ENCODE measurements around the gene COL4A2. TPM values are rescaled to one million over a fixed set of nuclear protein-coding genes. Genes with fewer than 3 reads are reported as not detected.

Gene COL4A2
- total and polyA plus RNA-seq, 2 donors (not counting 1 experiment from before 2014, with no cell fraction given): 0.17 TPM; not detected in 1

DNA sequence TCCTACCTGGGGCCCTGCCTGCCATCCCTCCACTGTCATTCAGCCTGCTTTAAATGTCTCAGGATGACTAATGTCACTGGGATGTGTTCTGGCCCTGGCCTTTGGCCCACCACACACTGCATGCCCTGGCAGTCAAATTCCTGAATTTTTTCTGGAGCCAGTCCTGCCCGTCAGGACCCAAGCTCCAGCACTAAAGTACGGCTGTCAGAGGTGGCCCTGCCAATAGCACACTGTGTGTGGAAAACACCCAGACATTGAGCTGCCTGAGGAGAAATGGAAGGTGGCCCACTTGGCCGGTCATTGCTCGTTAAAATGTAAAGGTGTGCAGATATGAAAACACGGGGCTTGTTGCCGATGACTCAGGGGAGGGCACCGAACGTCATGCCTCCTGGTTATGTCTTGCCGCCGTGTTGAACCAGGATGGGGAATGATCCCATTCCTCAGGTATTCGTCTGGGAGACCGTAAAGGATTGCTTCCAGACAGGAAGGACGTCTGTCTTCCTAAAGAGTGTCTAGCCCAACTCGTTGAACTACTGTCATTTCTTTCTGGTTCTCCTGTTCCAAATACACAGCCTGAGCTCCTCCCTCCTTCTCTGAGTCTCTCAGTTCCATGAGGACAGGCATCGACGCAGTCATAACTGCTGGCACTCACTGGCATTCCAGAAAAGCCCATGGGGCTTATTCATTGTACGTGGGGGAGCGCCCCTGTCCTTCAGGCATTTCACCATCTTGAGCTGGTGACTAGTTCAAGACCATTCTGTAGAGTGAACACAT lies 40.6 kb downstream of the COL4A2 start:
- H3K27me3 Mint-ChIP-seq: peaks cover 16% of the 10 kb centered on the region
- no peak overlapping the region for H2AFZ ChIP-seq (ENCODE audit: insufficient read depth, low read depth, low read length, poor library complexity, severe bottlenecking)
- H3K27ac Mint-ChIP-seq: no peak overlapping the region

More for the DNA sequence above, 40.6 kb downstream of the COL4A2 start:
- Histone ChIP-seq H3K4me3 (ENCODE audit: control extremely low read depth in 1 of 5, extremely low read depth in 1 of 5, insufficient read depth in 1 of 5, low read depth in 2 of 5, low read length in 4 of 5) (no peak overlapping the region), H3K27me3 (replicated peaks in 1 of 4; ENCODE audit: control extremely low read depth in 1 of 4, control insufficient read depth in 3 of 4, insufficient read depth in 4 of 4, low read length in 3 of 4) (peaks cover 0 to 3% (median 0%) of the 10 kb centered on the region in 4 experiments), H3K4me2 (replicated peaks; ENCODE audit: low read depth, low read length, poor library complexity, severe bottlenecking) (no peak overlapping the region), H3K9me3 (ENCODE audit: control extremely low read depth in 1 of 3, control insufficient read depth in 2 of 3, insufficient read depth in 1 of 3, low read length in 2 of 3) (peaks cover 0 to 5% (median 0%) of the 10 kb centered on the region in 3 donors), H4K20me1 (ENCODE audit: control insufficient read depth, insufficient read depth, low read length, poor library complexity, severe bottlenecking) (no peaks in the 10 kb centered on the region), H3K36me3 (replicated peaks in 1 of 2; ENCODE audit: control extremely low read depth in 1 of 2, control insufficient read depth in 1 of 2, extremely low read depth in 1 of 2, insufficient read depth in 2 of 2, low read length in 1 of 2) (no peaks in the 10 kb centered on the region), H3K9ac (ENCODE audit: low read length) (no peak overlapping the region), H3K79me2 (ENCODE audit: control insufficient read depth, insufficient read depth, low read length) (no peaks in the 10 kb centered on the region), H3K4me1 (ENCODE audit: control insufficient read depth in 2 of 2, insufficient read depth in 2 of 2, low read length in 2 of 2) (no peaks in the 10 kb centered on the region), H3K27ac (ENCODE audit: low read length in 2 of 2) (no peak overlapping the region)
- Mint-ChIP-seq H3K9me3 (ENCODE audit: insufficient read depth) (no peaks in the 10 kb centered on the region), H3K4me1 (no peaks in the 10 kb centered on the region), H3K4me3 (no peak overlapping the region)
- TF ChIP-seq, protein P1, sequence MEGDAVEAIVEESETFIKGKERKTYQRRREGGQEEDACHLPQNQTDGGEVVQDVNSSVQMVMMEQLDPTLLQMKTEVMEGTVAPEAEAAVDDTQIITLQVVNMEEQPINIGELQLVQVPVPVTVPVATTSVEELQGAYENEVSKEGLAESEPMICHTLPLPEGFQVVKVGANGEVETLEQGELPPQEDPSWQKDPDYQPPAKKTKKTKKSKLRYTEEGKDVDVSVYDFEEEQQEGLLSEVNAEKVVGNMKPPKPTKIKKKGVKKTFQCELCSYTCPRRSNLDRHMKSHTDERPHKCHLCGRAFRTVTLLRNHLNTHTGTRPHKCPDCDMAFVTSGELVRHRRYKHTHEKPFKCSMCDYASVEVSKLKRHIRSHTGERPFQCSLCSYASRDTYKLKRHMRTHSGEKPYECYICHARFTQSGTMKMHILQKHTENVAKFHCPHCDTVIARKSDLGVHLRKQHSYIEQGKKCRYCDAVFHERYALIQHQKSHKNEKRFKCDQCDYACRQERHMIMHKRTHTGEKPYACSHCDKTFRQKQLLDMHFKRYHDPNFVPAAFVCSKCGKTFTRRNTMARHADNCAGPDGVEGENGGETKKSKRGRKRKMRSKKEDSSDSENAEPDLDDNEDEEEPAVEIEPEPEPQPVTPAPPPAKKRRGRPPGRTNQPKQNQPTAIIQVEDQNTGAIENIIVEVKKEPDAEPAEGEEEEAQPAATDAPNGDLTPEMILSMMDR (IDR thresholded peaks at IDR 0.05): no peak
- TF ChIP-seq EZH2 (IDR thresholded peaks at IDR 0.05; ENCODE audit: borderline replicate concordance, insufficient read depth, low read depth, low read length, poor library complexity, severe bottlenecking): no peak
- ATAC-seq (ENCODE audit: low read depth) (no peak), DNase-seq (no peak)
- intact Hi-C loops (cut with micrococcal nuclease): no loop called here
- POLR2A ChIA-PET: no interaction called here
- WGBS (ENCODE audit: insufficient coverage): 83% methylated on average over 18 of the region's 18 CpGs
- CTCF ChIA-PET: no interaction called here

Measured in B cell (primary cell).